Neural cell (in vitro differentiated cells): ENCODE measurements around the gene FLYWCH1. TPM values are rescaled to one million over a fixed set of nuclear protein-coding genes. Genes with fewer than 3 reads are reported as not detected.

ENCODE experiments used
- H2AFZ ChIP-seq: fragments of 200-600, 300-800 bp; sonication (generic), shearing (Covaris generic); 2 replicates; pipeline ENCODE4 v1.6.0; 2014; ENCODE audit warnings: low read depth, mild to moderate bottlenecking, antibody characterized with exemption, low read length, moderate library complexity
- H3F3A ChIP-seq: fragments of 200-600 bp; shearing (Covaris generic); 2 replicates; pipeline ENCODE4 v1.6.1; 2016; ENCODE audit warnings: mild to moderate bottlenecking, moderate library complexity, mixed read lengths, antibody characterized with exemption, low read length; ENCODE audit not compliant: insufficient read depth, poor library complexity, severe bottlenecking
- H3K27ac ChIP-seq: fragments of 200-600, 300-800 bp; sonication (generic), shearing (Covaris generic); 2 replicates; pipeline ENCODE4 v1.5.1; 2014; ENCODE audit warnings: mild to moderate bottlenecking, low read length, moderate library complexity
- H3K27me3 ChIP-seq: fragments of 300-800, 200-600 bp; sonication (generic), shearing (Covaris generic); 2 replicates; pipeline ENCODE4 v1.6.0; 2014; ENCODE audit warnings: mild to moderate bottlenecking, low read depth, low read length, moderate library complexity; ENCODE audit not compliant: insufficient read depth
- H3K36me3 ChIP-seq: fragments of 300-800, 200-600 bp; sonication (generic), shearing (Covaris generic); 2 replicates; pipeline ENCODE4 v1.5.1; 2014; ENCODE audit warnings: mild to moderate bottlenecking, antibody characterized with exemption, low read length, moderate library complexity; ENCODE audit not compliant: insufficient read depth
- H3K4me2 ChIP-seq: fragments of 300-800, 200-600 bp; sonication (generic), shearing (Covaris generic); 2 replicates; pipeline ENCODE4 v1.6.0; 2014; ENCODE audit warnings: mild to moderate bottlenecking, low read length
- H3K4me3 ChIP-seq: fragments of 300-800, 200-600 bp; sonication (generic), shearing (Covaris generic); 2 replicates; pipeline ENCODE4 v1.5.1; 2014; ENCODE audit warnings: mild to moderate bottlenecking, low read length, moderate library complexity
- H3K79me2 ChIP-seq: fragments of 200-600 bp; shearing (Covaris generic); replicated peaks from 2 replicates; pipeline ENCODE4 v1.6.0; 2014; ENCODE audit warnings: mild to moderate bottlenecking, low read length, moderate library complexity; ENCODE audit not compliant: insufficient read depth
- H3K9ac ChIP-seq: fragments of 300-800, 200-600 bp; sonication (generic), shearing (Covaris generic); 2 replicates; pipeline ENCODE4 v1.6.1; 2016; ENCODE audit warnings: mild to moderate bottlenecking, low read length, mixed read lengths
- H3K9me2 ChIP-seq: fragments of 200-600 bp; shearing (Covaris generic); 2 replicates; pipeline ENCODE4 v1.6.1; 2016; ENCODE audit warnings: mild to moderate bottlenecking, low read length, mixed read lengths; ENCODE audit not compliant: insufficient read depth
- H3K9me3 ChIP-seq: fragments of 200-600, 300-800 bp; sonication (generic), shearing (Covaris generic); 2 replicates; pipeline ENCODE4 v1.6.1; 2016; ENCODE audit warnings: mild to moderate bottlenecking, mixed run types, low read length, moderate library complexity, mixed read lengths
- H4K20me1 ChIP-seq: fragments of 200-600 bp; shearing (Covaris generic); 2 replicates; pipeline ENCODE4 v1.6.1; 2016; ENCODE audit warnings: mild to moderate bottlenecking, mixed run types; ENCODE audit not compliant: insufficient read depth
- CTCF ChIP-seq: fragments of 450-650 bp; IDR thresholded peaks from 2 replicates; pipeline ENCODE4 v1.5.1; 2014; ENCODE audit warnings: antibody characterized with exemption, mild to moderate bottlenecking, moderate library complexity; ENCODE audit not compliant: poor library complexity, severe bottlenecking
- EP300 ChIP-seq: fragments of 450-650 bp; conservative IDR thresholded peaks from 2 replicates; pipeline ENCODE4 v1.6.1; 2014; ENCODE audit warnings: antibody characterized with exemption, mild to moderate bottlenecking, moderate library complexity; ENCODE audit not compliant: poor library complexity, severe bottlenecking
- EZH2 ChIP-seq: fragments of 200-600, 300-800 bp; shearing (Covaris generic), sonication (generic); IDR thresholded peaks from 2 replicates; pipeline ENCODE4 v1.6.1; 2014; ENCODE audit warnings: antibody characterized with exemption, low read length, borderline replicate concordance, mild to moderate bottlenecking; ENCODE audit not compliant: insufficient read depth, poor library complexity, severe bottlenecking
- MXI1 ChIP-seq: fragments of 450-650 bp; conservative IDR thresholded peaks from 2 replicates; pipeline ENCODE4 v1.6.1; 2014; ENCODE audit warnings: antibody characterized with exemption, mild to moderate bottlenecking; ENCODE audit not compliant: poor library complexity, severe bottlenecking
- POLR2AphosphoS5 ChIP-seq: IDR thresholded peaks from 2 replicates; pipeline ENCODE4 v1.6.1; 2012
- RAD21 ChIP-seq: fragments of 450-650 bp; conservative IDR thresholded peaks from 2 replicates; pipeline ENCODE4 v1.6.1; 2014; ENCODE audit warnings: antibody characterized with exemption, mild to moderate bottlenecking, moderate library complexity
- SMC3 ChIP-seq: fragments of 450-650 bp; conservative IDR thresholded peaks from 2 replicates; pipeline ENCODE4 v1.6.1; 2014; ENCODE audit warnings: antibody characterized with exemption, mild to moderate bottlenecking, moderate library complexity; ENCODE audit not compliant: poor library complexity
- TAF1 ChIP-seq: IDR thresholded peaks from 2 replicates; pipeline ENCODE4 v1.6.1; 2012; ENCODE audit warnings: low read depth
- polyA plus RNA-seq: library from polyadenylated mRNA; depleted of rRNA; stranded (reverse); fragments of >200 nt; gene quantifications from 2 replicates; pipeline ENCODE4 v1.2.3, GENCODE V29; 2014
- TF ChIP-seq, protein P1 (sequence below): IDR thresholded peaks from 2 replicates; pipeline ENCODE4 v1.6.1; 2012; ENCODE audit warnings: borderline replicate concordance

The FLYWCH1 gene
- polyA plus RNA-seq, 1 donor from 2014 or later, result 33.0 TPM

GRCh38 chr16:2879854-2880508 lies 31.8 kb upstream of the FLYWCH1 start:
- TF ChIP-seq RAD21, result no peak
- no peak for TF ChIP-seq EP300
- TF ChIP-seq, protein P1, sequence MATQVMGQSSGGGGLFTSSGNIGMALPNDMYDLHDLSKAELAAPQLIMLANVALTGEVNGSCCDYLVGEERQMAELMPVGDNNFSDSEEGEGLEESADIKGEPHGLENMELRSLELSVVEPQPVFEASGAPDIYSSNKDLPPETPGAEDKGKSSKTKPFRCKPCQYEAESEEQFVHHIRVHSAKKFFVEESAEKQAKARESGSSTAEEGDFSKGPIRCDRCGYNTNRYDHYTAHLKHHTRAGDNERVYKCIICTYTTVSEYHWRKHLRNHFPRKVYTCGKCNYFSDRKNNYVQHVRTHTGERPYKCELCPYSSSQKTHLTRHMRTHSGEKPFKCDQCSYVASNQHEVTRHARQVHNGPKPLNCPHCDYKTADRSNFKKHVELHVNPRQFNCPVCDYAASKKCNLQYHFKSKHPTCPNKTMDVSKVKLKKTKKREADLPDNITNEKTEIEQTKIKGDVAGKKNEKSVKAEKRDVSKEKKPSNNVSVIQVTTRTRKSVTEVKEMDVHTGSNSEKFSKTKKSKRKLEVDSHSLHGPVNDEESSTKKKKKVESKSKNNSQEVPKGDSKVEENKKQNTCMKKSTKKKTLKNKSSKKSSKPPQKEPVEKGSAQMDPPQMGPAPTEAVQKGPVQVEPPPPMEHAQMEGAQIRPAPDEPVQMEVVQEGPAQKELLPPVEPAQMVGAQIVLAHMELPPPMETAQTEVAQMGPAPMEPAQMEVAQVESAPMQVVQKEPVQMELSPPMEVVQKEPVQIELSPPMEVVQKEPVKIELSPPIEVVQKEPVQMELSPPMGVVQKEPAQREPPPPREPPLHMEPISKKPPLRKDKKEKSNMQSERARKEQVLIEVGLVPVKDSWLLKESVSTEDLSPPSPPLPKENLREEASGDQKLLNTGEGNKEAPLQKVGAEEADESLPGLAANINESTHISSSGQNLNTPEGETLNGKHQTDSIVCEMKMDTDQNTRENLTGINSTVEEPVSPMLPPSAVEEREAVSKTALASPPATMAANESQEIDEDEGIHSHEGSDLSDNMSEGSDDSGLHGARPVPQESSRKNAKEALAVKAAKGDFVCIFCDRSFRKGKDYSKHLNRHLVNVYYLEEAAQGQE, result no peak
- TF ChIP-seq EZH2, result no peak
- no peak for TF ChIP-seq MXI1
- TF ChIP-seq CTCF, result no peak
- TF ChIP-seq SMC3, result no peak
- no peak for TF ChIP-seq POLR2AphosphoS5
- no peak for TF ChIP-seq TAF1
- Histone ChIP-seq H3K9me3 (no peaks in the 10 kb centered on the region), H3K27me3 (no peaks in the 10 kb centered on the region)

GRCh38 chr16:2881783-2882649 lies 29.7 kb upstream of the FLYWCH1 start:
- Histone ChIP-seq H3K4me3 (peak overlapping the region; percentile 96), H3F3A (no peaks in the 10 kb centered on the region), H3K27me3 (no peaks in the 10 kb centered on the region), H3K36me3 (no peaks in the 10 kb centered on the region), H4K20me1 (no peaks in the 10 kb centered on the region), H3K4me2 (peak overlapping the region; percentile 33), H2AFZ (peak overlapping the region; percentile 56), H3K9me2 (no peaks in the 10 kb centered on the region), H3K79me2 (peaks cover 8% of the 10 kb centered on the region), H3K9ac (peak overlapping the region; percentile 94), H3K27ac (peak overlapping the region; percentile 92), H3K9me3 (no peaks in the 10 kb centered on the region)
- TF ChIP-seq TAF1, result peak; percentile 3
- no peak for TF ChIP-seq SMC3

More at GRCh38 chr16:2879854-2880508, 31.8 kb upstream of the FLYWCH1 start:
- no peaks in the 10 kb centered on the region for H3K36me3 ChIP-seq
- no peak overlapping the region for H2AFZ ChIP-seq
- H3K4me2 ChIP-seq, result no peak overlapping the region
- no peak overlapping the region for H3K4me3 ChIP-seq
- peaks cover 4% of the 10 kb centered on the region for H3K79me2 ChIP-seq
- H3K9ac ChIP-seq, result no peak overlapping the region
- no peaks in the 10 kb centered on the region for H3F3A ChIP-seq
- no peaks in the 10 kb centered on the region for H3K9me2 ChIP-seq
- no peaks in the 10 kb centered on the region for H4K20me1 ChIP-seq
- no peak overlapping the region for H3K27ac ChIP-seq
